Measurements from ENCODE around the gene AP2A1. TPM values are rescaled to one million over a fixed set of nuclear protein-coding genes. Genes with fewer than 3 reads are reported as not detected.

Gene AP2A1
- total and polyA plus RNA-seq, 9 of the 15 experiments (the other 6 are each of a cell fraction or from before 2014, with no cell fraction given), result 0.55 to 150 (median 31.9) TPM

DNA sequence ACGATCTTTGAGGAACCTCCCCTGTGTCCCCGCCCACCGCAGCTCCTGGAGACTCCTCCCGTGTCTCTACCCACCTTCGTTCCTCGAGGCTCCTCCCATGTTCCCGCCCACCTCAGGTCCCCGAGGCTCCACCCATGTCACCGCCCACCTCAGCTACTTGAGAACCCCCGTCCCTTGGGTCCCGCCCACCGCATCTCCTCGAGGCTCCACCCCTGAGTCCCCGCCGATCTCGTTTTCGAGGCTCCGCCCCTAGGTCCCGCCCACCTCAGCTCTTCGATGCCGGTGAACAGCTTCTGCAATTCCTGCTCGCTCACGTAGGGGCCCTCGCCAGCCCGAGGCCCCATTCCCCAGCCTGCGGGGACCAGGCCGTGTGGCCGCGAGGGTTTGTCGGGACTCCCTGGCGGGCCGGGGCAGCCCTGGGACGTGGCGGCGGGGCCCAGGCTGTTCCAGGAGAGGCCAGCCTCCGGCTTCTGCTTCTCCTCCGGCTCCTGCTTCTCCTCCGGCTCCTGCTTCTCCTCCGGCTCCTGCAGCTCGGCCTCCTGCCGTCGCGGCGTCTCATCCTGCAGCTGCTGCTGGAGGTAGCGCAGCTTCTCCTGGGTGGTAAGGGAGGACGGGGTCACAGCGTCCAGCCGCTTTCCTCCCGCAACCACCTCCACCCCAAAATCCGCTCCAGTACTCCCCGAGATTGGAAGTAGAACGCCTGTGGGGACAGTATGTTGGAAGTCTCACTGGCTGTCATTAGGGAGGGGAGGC, 20.4 kb upstream of the AP2A1 start (continued):
- no peak; a peak in 1 of 4 replicates for TF ChIP-seq NONO (IDR thresholded peaks at IDR 0.05; ENCODE audit: low read depth in 2 of 2, low read length in 1 of 2)
- TF ChIP-seq ZNF766 (CRISPR knock-in tag; conservative IDR thresholded peaks at IDR 0.05), result no peak
- TF ChIP-seq ZBTB11 (CRISPR knock-in tag; IDR thresholded peaks at IDR 0.05), result no peak
- no peak for TF ChIP-seq NCOA6 (IDR thresholded peaks at IDR 0.05)
- TF ChIP-seq HLTF (IDR thresholded peaks at IDR 0.05), result no peak
- no peak for TF ChIP-seq NFYB (IDR thresholded peaks at IDR 0.05; ENCODE audit: extremely low read depth, insufficient read length)
- no peak for TF ChIP-seq TAF7 (tag; IDR thresholded peaks at IDR 0.05)
- TF ChIP-seq NR1H2 (CRISPR knock-in tag; IDR thresholded peaks at IDR 0.05), result no peak
- no peak for TF ChIP-seq HEY1 (CRISPR knock-in tag; IDR thresholded peaks at IDR 0.05; ENCODE audit: borderline replicate concordance)
- TF ChIP-seq SP1 (CRISPR knock-in tag; IDR thresholded peaks at IDR 0.05), result peak; percentile 94
- no peak for TF ChIP-seq ELK1 (CRISPR knock-in tag; IDR thresholded peaks at IDR 0.05)
- TF ChIP-seq SAFB2 (IDR thresholded peaks at IDR 0.05; ENCODE audit: borderline replicate concordance, low read depth, low read length, severe bottlenecking), result no peak
- TF ChIP-seq YY1 (IDR thresholded peaks at IDR 0.05; ENCODE audit: borderline replicate concordance in 1 of 3, control insufficient read depth in 1 of 3, extremely low read depth in 1 of 3, insufficient read depth in 3 of 3, insufficient read length in 1 of 3, insufficient replicate concordance in 2 of 3, low read depth in 1 of 3, low read length in 2 of 3), result peak in 1 of 3 experiments; percentile 49
- no peak for TF ChIP-seq SMARCC2 (IDR thresholded peaks at IDR 0.05; ENCODE audit: low read depth)
- TF ChIP-seq, protein P1, sequence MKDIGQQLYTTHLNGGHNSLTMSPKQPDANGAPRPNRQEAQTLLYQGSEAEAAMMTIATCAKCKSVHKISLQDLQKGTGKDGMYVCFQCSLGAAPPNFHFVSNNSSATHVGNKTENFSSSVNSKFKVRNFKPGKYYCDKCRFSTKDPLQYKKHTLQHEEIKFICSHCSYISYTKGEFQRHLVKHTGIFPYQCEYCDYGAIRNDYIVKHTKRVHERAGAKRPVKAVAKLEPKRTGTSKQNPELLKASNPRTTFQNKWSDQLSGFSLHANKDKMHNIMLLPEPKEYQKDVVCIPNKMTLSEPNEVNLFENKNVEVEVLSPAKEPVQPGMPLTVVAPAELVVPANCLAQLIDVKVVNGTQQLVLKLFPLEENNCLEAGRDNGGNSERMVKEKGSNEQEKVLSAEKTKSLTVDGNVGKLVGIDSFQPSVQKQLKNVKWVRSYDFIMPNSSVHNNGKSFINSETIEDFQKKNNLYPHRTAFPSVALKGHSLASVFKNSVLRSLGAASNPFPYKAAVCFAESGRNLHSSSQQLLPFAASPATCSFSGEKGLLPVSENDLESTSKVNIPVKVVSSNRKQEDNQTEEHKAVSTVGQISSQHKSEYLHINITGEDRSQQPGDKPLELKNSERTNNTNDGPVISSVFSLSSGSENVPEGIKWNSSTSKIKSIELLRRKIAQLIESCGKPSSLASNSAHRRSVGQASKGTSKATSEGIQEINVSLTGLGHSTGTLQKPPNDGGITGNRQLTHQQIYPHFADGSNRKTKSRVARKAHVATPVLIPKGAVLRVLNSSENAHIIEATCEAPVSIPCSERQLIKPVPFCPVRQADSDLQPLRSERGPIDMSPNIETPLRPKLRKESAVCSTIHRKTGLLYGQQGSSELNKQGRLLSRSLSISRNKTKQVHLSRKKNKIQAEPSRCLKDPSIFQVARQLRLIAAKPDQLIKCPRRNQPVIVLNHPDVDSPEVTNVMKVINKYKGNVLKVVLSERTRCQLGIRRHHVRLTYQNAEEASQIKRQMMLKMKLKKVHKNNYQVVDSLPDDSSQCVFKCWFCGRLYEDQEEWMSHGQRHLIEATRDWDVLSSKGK (CRISPR knock-in tag; IDR thresholded peaks at IDR 0.05), result no peak
- TF ChIP-seq ZEB2 (IDR thresholded peaks at IDR 0.05), result no peak
- TF ChIP-seq RBM34 (IDR thresholded peaks at IDR 0.05; ENCODE audit: borderline replicate concordance, insufficient read depth, low read length), result no peak
- TF ChIP-seq ZNF347 (CRISPR knock-in tag; IDR thresholded peaks at IDR 0.05; ENCODE audit: low read depth), result no peak
